ENCODE data around the gene RSRC1. TPM values are rescaled to one million over a fixed set of nuclear protein-coding genes. Genes with fewer than 3 reads are reported as not detected.
A peak's percentile ranks its signal among the peaks of the same experiment; 100 is the strongest.
"Not testable (repeated sequence)": the region's sequence is repeated elsewhere in the genome, so short reads cannot be mapped to it uniquely, and the experiment has no call there.

Gene RSRC1
- total RNA-seq (10 to 100 TPM; 15.7 to 24.9 (median 21.9) TPM), polyA plus RNA-seq (10 to 100 TPM in 1 of 2 donors, 1 to 10 TPM in 1; 9.5 to 17.2 TPM)
- long read RNA-seq, donor 1, partial matches to known transcripts, result 3 of 8 reads
- long read RNA-seq, donor 1, other reads (novel, unspliced or antisense), result 0 of 8 reads
- long read RNA-seq, donor 2, partial matches to known transcripts, result 2 of 5 reads
- long read RNA-seq, donor 2, other reads (novel, unspliced or antisense), result 1 of 5 reads
- long read RNA-seq, donor 3, partial matches to known transcripts, result 1 of 6 reads
- long read RNA-seq, donor 3, other reads (novel, unspliced or antisense), result 2 of 6 reads

DNA sequence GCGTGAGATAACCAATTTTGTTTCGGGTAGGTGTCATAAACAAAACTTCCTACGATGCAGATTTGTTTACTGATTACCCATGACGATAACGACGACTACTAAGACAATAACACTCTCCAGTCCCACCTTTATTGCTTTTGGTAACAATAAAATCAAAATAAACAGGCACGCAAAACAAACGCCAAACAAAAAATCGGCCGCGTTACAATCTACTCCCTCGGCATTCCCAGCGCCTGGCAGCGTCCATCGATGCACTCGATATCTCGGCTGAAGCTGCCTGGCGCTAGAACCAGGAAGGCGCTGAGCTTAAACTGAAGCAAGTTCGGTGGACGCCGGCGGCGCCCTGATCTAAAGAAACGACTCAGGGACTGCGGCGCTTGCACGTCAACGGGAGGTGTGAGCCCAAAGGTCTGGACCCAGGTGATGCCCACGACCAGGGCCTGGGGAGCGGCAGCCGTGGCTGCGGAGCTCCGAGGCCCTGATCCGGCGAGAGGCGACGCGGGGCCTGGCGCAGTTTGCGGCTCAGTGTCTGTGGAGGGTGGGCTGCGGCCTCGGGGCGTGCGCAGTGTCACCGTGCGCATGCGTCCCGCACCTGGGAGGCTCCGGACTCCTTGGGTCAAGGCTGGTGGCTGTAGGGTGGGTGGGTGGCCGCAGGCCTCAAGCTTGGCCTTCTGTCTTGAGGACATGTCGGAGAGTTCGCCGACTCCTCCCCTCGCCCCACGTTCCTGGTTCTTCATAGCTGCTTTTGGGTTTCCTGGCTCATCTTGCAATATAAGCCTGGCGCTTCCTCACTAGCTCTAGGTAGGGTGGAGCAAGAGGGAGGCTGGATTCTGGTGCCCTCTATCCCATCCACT lies at the start of gene RSRC1:
RSRC1 (plus strand) TSS at position 286 of the 854 bp plus-strand sequence. CDS start 12,016 bp downstream, outside the sequence.
- intact Hi-C loops (cut with DNase I), result loop anchor here in 1 of 10 donors (10.0 kb wide), 1 partner anchor 325 kb away; no protein-coding TSS in a partner anchor
- TF ChIP-seq CTCF (IDR thresholded peaks at IDR 0.05) (no peak), POLR2A (IDR thresholded peaks at IDR 0.05) (peak in 1 of 2 donors; percentile 22)
- ATAC-seq (peak; percentile 74 to 97 (median 94)), DNase-seq (peak; percentile 84 to 89 (median 87))
- WGBS, 4 donors, result 0 to 1% (median 0%) methylated on average over 52 to 57 of the region's 57 CpGs
- Histone ChIP-seq H3K27ac (peak within 1 kb of the TSS in 11 of 12 donors; percentile 23 to 81 (median 72)), H3K9me3 (peaks cover 0 to 14% (median 0%) of the 10 kb centered on the region in 12 donors), H3K36me3 (no peaks in the 10 kb centered on the region), H3K4me1 (peaks cover 0 to 46% (median 16%) of the 10 kb centered on the region in 12 donors), H3K27me3 (peaks cover 18 to 45% (median 39%) of the 10 kb centered on the region in 9 donors), H3K4me3 (peak within 1 kb of the TSS; percentile 72 to 95 (median 84))

- not testable (repeated sequence) for H3K36me3 ChIP-seq
- WGBS, 4 donors, result 86 to 96% (median 93%) methylated on average over 2 of the region's 2 CpGs
Observed at GRCh38 chr3:158065574-158065973, 44.3 kb upstream of the RSRC1 start.

GRCh38 chr3:158072790-158073189 lies 37.1 kb upstream of the RSRC1 start:
- Histone ChIP-seq H3K4me1 (no peaks in the 10 kb centered on the region), H3K27me3 (peaks cover 0 to 34% (median 3%) of the 10 kb centered on the region in 9 donors), H3K27ac (no peak overlapping the region), H3K4me3 (no peak overlapping the region), H3K9me3 (no peaks in the 10 kb centered on the region), H3K36me3 (no peaks in the 10 kb centered on the region)
- DNase-seq (no peak), ATAC-seq (no peak)
- intact Hi-C loops (cut with DNase I), result no loop called here
- TF ChIP-seq CTCF (IDR thresholded peaks at IDR 0.05) (no peak), POLR2A (IDR thresholded peaks at IDR 0.05) (no peak)

More at GRCh38 chr3:158065574-158065973, 44.3 kb upstream of the RSRC1 start:
- ATAC-seq; intact Hi-C loops (cut with DNase I); H3K27ac ChIP-seq; H3K4me3 ChIP-seq; H3K4me1 ChIP-seq; DNase-seq; H3K9me3 ChIP-seq: not testable (repeated sequence)
- peaks cover 0 to 18% (median 0%) of the 10 kb centered on the region in 9 donors for H3K27me3 ChIP-seq

DNA sequence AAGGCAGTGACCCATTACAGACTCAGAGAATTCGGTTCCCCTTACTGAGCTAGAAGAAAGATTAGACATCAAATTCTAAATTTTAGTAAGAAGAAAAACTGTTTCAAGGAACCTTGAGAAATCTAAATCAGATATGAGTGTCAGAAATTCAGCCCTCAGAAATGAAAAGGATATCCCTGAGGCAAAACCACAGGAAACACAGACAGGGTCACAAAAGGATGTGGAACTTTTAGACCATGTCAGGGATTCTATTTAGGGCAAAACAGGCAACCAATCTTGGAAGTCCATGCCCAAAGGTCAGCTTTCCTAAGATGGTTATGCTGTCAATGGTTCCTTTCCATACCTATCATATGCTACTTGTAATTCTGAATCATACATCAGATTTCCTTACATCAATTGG lies 35.3 kb upstream of the RSRC1 start:
- H3K27me3 ChIP-seq, result peaks cover 0 to 41% (median 3%) of the 10 kb centered on the region in 9 donors
- no peaks in the 10 kb centered on the region for H3K4me1 ChIP-seq
- no peak for ATAC-seq
- DNase-seq, result no peak
- no peak for TF ChIP-seq CTCF (IDR thresholded peaks at IDR 0.05)
- TF ChIP-seq POLR2A (IDR thresholded peaks at IDR 0.05), result no peak
- WGBS, 4 donors, result 59 to 74% (median 61%) methylated on average over 1 of the region's 1 CpG
- intact Hi-C loops (cut with DNase I), result no loop called here
- H3K36me3 ChIP-seq, result no peaks in the 10 kb centered on the region
- no peaks in the 10 kb centered on the region for H3K9me3 ChIP-seq
- no peak overlapping the region for H3K27ac ChIP-seq
- H3K4me3 ChIP-seq, result no peak overlapping the region
